ENCODE results near the gene SHROOM2.

GRCh38 chrX:9855561-9856283 lies 69.5 kb downstream of the SHROOM2 start:
- TF ChIP-seq USF1 (IDR thresholded peaks at IDR 0.05): no peak
- TF ChIP-seq CEBPB (IDR thresholded peaks at IDR 0.05): no peak
- TF ChIP-seq TEAD4 (IDR thresholded peaks at IDR 0.05): no peak
- no peak for TF ChIP-seq EP300 (IDR thresholded peaks at IDR 0.05; ENCODE audit: borderline replicate concordance)
- TF ChIP-seq FOXM1 (IDR thresholded peaks at IDR 0.05; ENCODE audit: borderline replicate concordance, low read depth): no peak
- no peak for TF ChIP-seq NFIC (IDR thresholded peaks at IDR 0.05)
- TF ChIP-seq CREB1 (IDR thresholded peaks at IDR 0.05; ENCODE audit: low read depth): no peak
- no peak for TF ChIP-seq MAX (IDR thresholded peaks at IDR 0.05)
- no peak for TF ChIP-seq EGR1 (IDR thresholded peaks at IDR 0.05)
- no peak for TF ChIP-seq RAD21 (IDR thresholded peaks at IDR 0.05; ENCODE audit: low read depth)
- TF ChIP-seq TCF12 (IDR thresholded peaks at IDR 0.05; ENCODE audit: low read depth): no peak
